Gastrocnemius medialis (tissue), 4 donors: Measurements from ENCODE around the gene CADM3.

Source experiments
- POLR2A ChIP-seq, 2 donors: fragments of 450-650 bp; IDR thresholded peaks; one replicate each; pipeline ENCODE4 v1.6.1; 2017; ENCODE audit warnings: antibody characterized with exemption in 2 of 2, mild to moderate bottlenecking in 2 of 2, moderate library complexity in 2 of 2
- TF ChIP-seq, protein P1 (sequence below), 5 experiments: fragments of 450-650 bp in 3 of 5; fragments of 200-600 bp in 2 of 5; sonication (generic) in 2 of 5; IDR thresholded peaks in 4 of 5; conservative IDR thresholded peaks in 1 of 5; 1 replicate in 4 of 5; 2 replicates in 1 of 5; pipeline ENCODE4 v1.5.1; 2016 to 2019; ENCODE audit warnings: antibody characterized with exemption in 5 of 5, mild to moderate bottlenecking in 3 of 5, moderate library complexity in 3 of 5

GRCh38 chr1:159200769-159201168, 29.4 kb downstream of the CADM3 start:
- TF ChIP-seq, protein P1, sequence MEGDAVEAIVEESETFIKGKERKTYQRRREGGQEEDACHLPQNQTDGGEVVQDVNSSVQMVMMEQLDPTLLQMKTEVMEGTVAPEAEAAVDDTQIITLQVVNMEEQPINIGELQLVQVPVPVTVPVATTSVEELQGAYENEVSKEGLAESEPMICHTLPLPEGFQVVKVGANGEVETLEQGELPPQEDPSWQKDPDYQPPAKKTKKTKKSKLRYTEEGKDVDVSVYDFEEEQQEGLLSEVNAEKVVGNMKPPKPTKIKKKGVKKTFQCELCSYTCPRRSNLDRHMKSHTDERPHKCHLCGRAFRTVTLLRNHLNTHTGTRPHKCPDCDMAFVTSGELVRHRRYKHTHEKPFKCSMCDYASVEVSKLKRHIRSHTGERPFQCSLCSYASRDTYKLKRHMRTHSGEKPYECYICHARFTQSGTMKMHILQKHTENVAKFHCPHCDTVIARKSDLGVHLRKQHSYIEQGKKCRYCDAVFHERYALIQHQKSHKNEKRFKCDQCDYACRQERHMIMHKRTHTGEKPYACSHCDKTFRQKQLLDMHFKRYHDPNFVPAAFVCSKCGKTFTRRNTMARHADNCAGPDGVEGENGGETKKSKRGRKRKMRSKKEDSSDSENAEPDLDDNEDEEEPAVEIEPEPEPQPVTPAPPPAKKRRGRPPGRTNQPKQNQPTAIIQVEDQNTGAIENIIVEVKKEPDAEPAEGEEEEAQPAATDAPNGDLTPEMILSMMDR (IDR thresholded peaks at IDR 0.05 in 4 of 5, conservative IDR thresholded peaks at IDR 0.05 in 1 of 5) = no peak
- no peak for TF ChIP-seq POLR2A (IDR thresholded peaks at IDR 0.05)
